ENCODE results near the gene DCLRE1C. TPM values are rescaled to one million over a fixed set of nuclear protein-coding genes. Genes with fewer than 3 reads are reported as not detected.
"Not testable (repeated sequence)": the region's sequence is repeated elsewhere in the genome, so short reads cannot be mapped to it uniquely, and the experiment has no call there.

DCLRE1C gene
- total RNA-seq, 1 donor from 2014 or later = 15.0 TPM

DNA sequence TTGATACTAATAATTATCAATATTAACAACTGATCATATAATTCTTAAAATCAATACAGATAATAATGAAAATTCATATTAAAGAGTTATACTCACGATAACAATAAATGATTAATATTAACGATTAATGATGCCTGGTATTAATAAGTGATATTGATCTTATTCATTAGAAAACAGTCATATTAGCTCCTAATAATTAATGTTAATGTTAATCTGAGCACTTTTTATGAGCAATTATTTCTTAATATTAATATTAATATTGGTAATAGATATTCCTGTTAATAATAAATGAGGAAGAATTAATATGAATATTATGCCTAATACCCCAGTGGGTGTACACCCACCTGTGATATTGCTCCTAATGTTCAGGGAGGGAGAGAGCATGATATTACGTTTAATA lies 28.8 kb upstream of the DCLRE1C start:
- H3K9me3 Mint-ChIP-seq = peaks cover 4% of the 10 kb centered on the region
- no peak for DNase-seq (ENCODE audit: extremely low spot score, unreplicated experiment)
- H3K4me3 Mint-ChIP-seq = no peak overlapping the region
- no peak overlapping the region for H3K27ac Mint-ChIP-seq
- no peak for TF ChIP-seq CTCF (conservative IDR thresholded peaks at IDR 0.05)
- no peaks in the 10 kb centered on the region for H3K4me1 Mint-ChIP-seq (ENCODE audit: unreplicated experiment)
- H3K27me3 Mint-ChIP-seq = no peaks in the 10 kb centered on the region
- no peaks in the 10 kb centered on the region for H3K36me3 Mint-ChIP-seq

- no peak for DNase-seq (ENCODE audit: extremely low spot score, unreplicated experiment)
- H3K4me1 Mint-ChIP-seq (ENCODE audit: unreplicated experiment) = no peaks in the 10 kb centered on the region
- H3K27me3 Mint-ChIP-seq = peaks cover 23% of the 10 kb centered on the region
- no peaks in the 10 kb centered on the region for H3K9me3 Mint-ChIP-seq
- H3K27ac Mint-ChIP-seq = no peak overlapping the region
- no peak overlapping the region for H3K4me3 Mint-ChIP-seq
- peak; percentile 27 for TF ChIP-seq CTCF (conservative IDR thresholded peaks at IDR 0.05)
- no peaks in the 10 kb centered on the region for H3K36me3 Mint-ChIP-seq
Measured at GRCh38 chr10:14975672-14976273, 21.9 kb upstream of the DCLRE1C start.

DNA sequence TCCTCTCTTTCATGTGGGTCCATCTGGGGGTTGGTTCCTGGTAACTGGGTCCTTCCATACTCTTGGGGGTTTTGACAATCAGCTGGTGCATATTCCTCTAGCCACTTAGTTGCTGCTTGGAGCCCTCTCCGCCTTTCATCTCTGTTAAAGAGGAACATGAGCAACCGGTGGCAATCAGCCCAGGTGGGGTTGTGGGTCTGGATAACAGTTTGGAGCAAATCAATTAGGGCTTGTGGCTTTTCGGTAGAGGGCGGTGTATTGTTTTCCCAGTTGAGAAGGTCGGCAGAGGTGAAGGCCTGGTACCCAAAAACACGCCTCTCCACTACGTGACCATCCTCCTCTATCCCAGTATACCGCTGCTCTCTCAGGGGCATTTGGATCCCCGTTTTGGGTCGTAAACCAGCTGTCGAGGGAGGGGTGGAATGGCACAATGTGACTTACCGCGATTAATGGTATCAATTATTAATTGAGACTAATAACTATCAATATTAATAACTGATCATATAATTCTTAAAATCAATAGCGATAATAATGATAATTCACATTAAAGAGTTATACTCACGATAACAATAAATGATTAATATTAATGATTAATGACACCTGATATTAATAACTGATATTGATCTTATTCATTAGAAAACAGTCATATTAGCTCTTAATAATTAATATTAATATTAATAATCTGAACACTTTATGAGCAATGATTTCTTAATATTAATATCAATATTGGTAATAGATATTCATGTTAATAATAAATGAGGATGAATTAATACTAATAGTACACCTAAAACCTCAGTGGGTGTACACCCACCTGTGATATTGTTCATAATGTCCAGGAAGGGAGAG lies 20.5 kb upstream of the DCLRE1C start:
- not testable (repeated sequence) for H3K36me3 Mint-ChIP-seq

DNA sequence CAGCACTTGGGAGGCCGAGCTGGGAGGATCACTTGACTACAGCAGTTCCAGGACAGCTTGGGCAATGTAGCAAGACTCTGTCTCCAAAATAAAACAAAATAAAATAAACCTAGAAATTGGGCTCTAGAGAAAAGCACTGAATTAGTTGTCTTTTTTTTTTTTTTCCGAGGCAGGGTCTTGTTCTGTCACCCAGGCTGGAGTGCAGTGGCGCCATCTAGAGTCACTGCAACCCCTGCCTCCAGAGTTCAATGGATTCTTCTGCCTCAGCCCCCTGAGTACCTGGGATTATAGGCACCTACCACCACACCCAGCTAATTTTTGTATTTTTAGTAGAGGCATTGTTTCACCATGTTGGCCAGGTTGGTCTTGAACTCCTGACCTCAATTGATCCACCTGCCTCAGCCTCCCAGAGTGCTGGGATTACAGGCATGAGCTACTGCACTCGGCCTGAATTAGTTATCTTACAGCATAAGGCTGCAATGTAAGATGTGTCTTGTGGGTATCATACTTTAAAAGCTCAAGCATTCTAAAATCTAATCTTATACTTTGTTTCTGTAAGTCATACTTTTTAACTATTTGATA lies 18.1 kb upstream of the DCLRE1C start:
- no peak for DNase-seq (ENCODE audit: extremely low spot score, unreplicated experiment)
- TF ChIP-seq CTCF (conservative IDR thresholded peaks at IDR 0.05) = peak; percentile 68
- H3K4me1 Mint-ChIP-seq (ENCODE audit: unreplicated experiment) = no peaks in the 10 kb centered on the region
- no peaks in the 10 kb centered on the region for H3K9me3 Mint-ChIP-seq
- H3K36me3 Mint-ChIP-seq = no peaks in the 10 kb centered on the region
- peaks cover 21% of the 10 kb centered on the region for H3K27me3 Mint-ChIP-seq
- H3K27ac Mint-ChIP-seq = no peak overlapping the region
- no peak overlapping the region for H3K4me3 Mint-ChIP-seq

More for the DNA sequence above, 20.5 kb upstream of the DCLRE1C start:
- not testable (repeated sequence) for H3K9me3 Mint-ChIP-seq; H3K27ac Mint-ChIP-seq; H3K4me1 Mint-ChIP-seq (ENCODE audit: unreplicated experiment); H3K4me3 Mint-ChIP-seq; DNase-seq (ENCODE audit: extremely low spot score, unreplicated experiment)
- peaks cover 23% of the 10 kb centered on the region for H3K27me3 Mint-ChIP-seq

GRCh38 chr10:14967897-14968296 lies 14.0 kb upstream of the DCLRE1C start:
- H3K9me3 Mint-ChIP-seq = no peaks in the 10 kb centered on the region
- no peak overlapping the region for H3K4me3 Mint-ChIP-seq
- no peak for TF ChIP-seq CTCF (conservative IDR thresholded peaks at IDR 0.05)
- H3K36me3 Mint-ChIP-seq = no peaks in the 10 kb centered on the region
- no peaks in the 10 kb centered on the region for H3K4me1 Mint-ChIP-seq (ENCODE audit: unreplicated experiment)
- H3K27me3 Mint-ChIP-seq = no peaks in the 10 kb centered on the region
- no peak for DNase-seq (ENCODE audit: extremely low spot score, unreplicated experiment)
- no peak overlapping the region for H3K27ac Mint-ChIP-seq

Data from type B pancreatic cell (in vitro differentiated cells).